ENCODE results near the gene TAF13. TPM values are rescaled to one million over a fixed set of nuclear protein-coding genes. Genes with fewer than 3 reads are reported as not detected.
"Not testable (repeated sequence)": the region's sequence is repeated elsewhere in the genome, so short reads cannot be mapped to it uniquely, and the experiment has no call there.

TAF13 gene
- polyA plus RNA-seq, 2 donors, result 20.2 to 33.9 TPM

DNA sequence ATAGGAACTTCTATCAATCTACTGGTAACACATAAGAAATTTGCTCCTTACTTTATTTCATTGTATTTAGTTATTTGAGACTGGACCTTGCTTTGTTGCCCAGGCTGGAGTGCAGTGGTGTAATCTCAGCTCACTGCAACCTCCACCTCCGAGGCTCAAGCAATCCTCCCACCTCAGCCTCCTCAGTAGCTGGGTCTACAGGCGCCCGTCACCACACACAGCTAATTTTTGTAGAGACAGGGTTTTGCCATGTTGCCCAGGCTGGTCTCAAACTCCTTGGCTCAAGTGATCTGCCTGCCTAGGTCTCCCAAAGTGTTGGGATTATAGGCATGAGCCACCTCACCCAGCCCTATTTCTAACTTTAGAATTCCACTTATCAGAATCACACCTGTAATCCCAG is 23.7 kb downstream of the TAF13 start:
- not testable (repeated sequence) for H3K4me3 ChIP-seq (ENCODE audit: low read depth in 1 of 2, low read length in 2 of 2); H3K27ac ChIP-seq (ENCODE audit: low read depth in 2 of 2, low read length in 1 of 2); H3K36me3 ChIP-seq (ENCODE audit: control insufficient read depth in 2 of 2, insufficient read depth in 2 of 2, low read length in 1 of 2); H3K4me1 ChIP-seq (ENCODE audit: control insufficient read depth in 2 of 2, insufficient read depth in 2 of 2, low read length in 1 of 2); H3K27me3 ChIP-seq (ENCODE audit: control insufficient read depth in 1 of 2, insufficient read depth in 2 of 2, low read length in 2 of 2); H3K9me3 ChIP-seq (ENCODE audit: control insufficient read depth in 2 of 2, insufficient read depth in 1 of 2, low read depth in 1 of 2, low read length in 1 of 2)
- 87 to 95% methylated on average over 3 of the region's 3 CpGs for WGBS, 2 donors

DNA sequence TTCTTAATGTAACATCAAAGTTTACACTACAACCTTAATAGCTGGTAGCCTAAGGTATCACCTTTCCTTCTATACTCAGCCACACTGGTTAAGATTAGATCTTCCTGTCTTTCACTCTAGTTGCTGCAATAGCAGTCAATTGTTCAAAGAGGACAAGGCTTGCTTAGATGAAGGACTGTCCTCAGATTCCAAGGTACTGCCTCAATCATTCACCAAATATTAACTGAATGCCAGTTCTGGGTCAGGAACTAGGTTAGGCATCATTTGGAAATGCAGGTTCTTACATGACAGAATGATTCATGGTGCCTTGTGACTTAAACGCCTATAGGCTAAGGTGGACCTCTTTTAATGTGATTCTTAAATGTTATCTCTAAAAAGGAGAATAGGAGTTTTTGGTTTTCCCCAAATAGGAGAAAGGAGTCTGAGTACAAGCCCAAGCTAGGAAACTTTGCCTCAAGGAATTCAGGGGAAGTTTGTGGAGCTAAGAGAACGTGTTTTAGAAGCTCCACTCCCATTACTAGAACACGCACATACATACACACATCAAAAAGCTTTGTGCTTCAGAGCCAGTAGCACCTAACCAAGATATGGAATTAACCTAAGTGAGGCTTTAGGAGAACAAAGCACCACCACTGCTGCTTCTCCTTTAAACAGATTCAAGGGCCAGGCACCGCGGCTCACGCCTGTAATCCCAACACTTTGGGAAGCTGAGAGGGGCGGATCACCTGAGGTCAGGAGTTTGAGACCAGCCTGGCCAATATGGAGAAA is 25.4 kb downstream of the TAF13 start:
- peaks cover 0 to 2% of the 10 kb centered on the region in 2 donors for H3K4me1 ChIP-seq (ENCODE audit: control insufficient read depth in 2 of 2, insufficient read depth in 2 of 2, low read length in 1 of 2)
- no peak overlapping the region for H3K4me3 ChIP-seq (ENCODE audit: low read depth in 1 of 2, low read length in 2 of 2)
- H3K27me3 ChIP-seq (ENCODE audit: control insufficient read depth in 1 of 2, insufficient read depth in 2 of 2, low read length in 2 of 2), result no peaks in the 10 kb centered on the region
- WGBS, 2 donors, result 51 to 59% methylated on average over 7 of the region's 7 CpGs
- H3K9me3 ChIP-seq (ENCODE audit: control insufficient read depth in 2 of 2, insufficient read depth in 1 of 2, low read depth in 1 of 2, low read length in 1 of 2), result no peaks in the 10 kb centered on the region
- H3K36me3 ChIP-seq (ENCODE audit: control insufficient read depth in 2 of 2, insufficient read depth in 2 of 2, low read length in 1 of 2), result no peaks in the 10 kb centered on the region
- peak overlapping the region; percentile 75 to 90 for H3K27ac ChIP-seq (ENCODE audit: low read depth in 2 of 2, low read length in 1 of 2)

DNA sequence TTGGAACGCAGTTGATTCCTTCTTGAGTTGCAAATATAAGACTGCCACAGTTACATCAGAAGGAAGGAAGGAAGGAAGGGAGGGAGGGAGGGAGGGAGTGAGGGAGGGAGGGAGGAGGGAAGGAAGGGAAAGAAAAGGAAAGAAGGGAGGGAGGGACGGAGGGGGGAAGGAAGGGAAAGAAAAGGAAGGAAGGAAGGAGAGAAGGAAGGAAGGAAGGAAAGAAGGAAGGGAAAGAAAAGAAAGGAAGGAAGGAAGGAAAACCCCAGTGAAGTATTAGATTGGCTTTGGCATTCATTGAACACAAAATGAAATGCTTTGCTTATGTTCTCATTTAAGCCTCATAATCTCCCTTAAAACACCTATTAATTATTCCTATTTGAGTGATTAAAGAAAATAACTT is 27.5 kb downstream of the TAF13 start:
- Histone ChIP-seq H3K36me3 (ENCODE audit: control insufficient read depth in 2 of 2, insufficient read depth in 2 of 2, low read length in 1 of 2) (no peaks in the 10 kb centered on the region), H3K27me3 (ENCODE audit: control insufficient read depth in 1 of 2, insufficient read depth in 2 of 2, low read length in 2 of 2) (no peaks in the 10 kb centered on the region), H3K4me3 (ENCODE audit: low read depth in 1 of 2, low read length in 2 of 2) (no peak overlapping the region), H3K27ac (ENCODE audit: low read depth in 2 of 2, low read length in 1 of 2) (no peak overlapping the region), H3K4me1 (ENCODE audit: control insufficient read depth in 2 of 2, insufficient read depth in 2 of 2, low read length in 1 of 2) (peaks cover 0 to 2% of the 10 kb centered on the region in 2 donors), H3K9me3 (ENCODE audit: control insufficient read depth in 2 of 2, insufficient read depth in 1 of 2, low read depth in 1 of 2, low read length in 1 of 2) (no peaks in the 10 kb centered on the region)
- WGBS, 2 donors, result 31 to 37% methylated on average over 2 of the region's 2 CpGs

DNA sequence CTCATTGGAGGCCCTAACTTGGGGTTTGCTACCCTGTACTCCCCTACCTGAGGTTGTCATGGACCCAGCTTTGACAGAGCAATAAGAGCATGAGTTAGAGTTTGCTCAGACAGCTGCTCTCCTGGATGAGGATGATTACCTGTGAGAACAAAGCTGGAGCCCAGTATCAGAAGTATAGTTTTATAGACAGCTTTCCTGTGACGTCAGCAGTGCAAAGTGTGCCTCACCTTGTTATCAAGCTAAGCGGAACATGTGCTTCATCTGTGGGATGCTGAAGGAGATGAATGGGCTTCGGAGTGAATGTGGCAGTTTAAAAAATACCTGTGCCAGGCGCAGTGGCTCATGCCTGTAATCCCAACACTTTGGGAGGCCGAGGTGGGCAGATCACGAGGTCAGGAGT is 28.5 kb downstream of the TAF13 start:
- H3K9me3 ChIP-seq (ENCODE audit: control insufficient read depth in 2 of 2, insufficient read depth in 1 of 2, low read depth in 1 of 2, low read length in 1 of 2), result no peaks in the 10 kb centered on the region
- H3K27me3 ChIP-seq (ENCODE audit: control insufficient read depth in 1 of 2, insufficient read depth in 2 of 2, low read length in 2 of 2), result no peaks in the 10 kb centered on the region
- 67 to 80% methylated on average over 6 of the region's 6 CpGs for WGBS, 2 donors
- no peaks in the 10 kb centered on the region for H3K36me3 ChIP-seq (ENCODE audit: control insufficient read depth in 2 of 2, insufficient read depth in 2 of 2, low read length in 1 of 2)
- peak overlapping the region in 1 of 2 donors; percentile 21 for H3K27ac ChIP-seq (ENCODE audit: low read depth in 2 of 2, low read length in 1 of 2)
- H3K4me3 ChIP-seq (ENCODE audit: low read depth in 1 of 2, low read length in 2 of 2), result no peak overlapping the region
- H3K4me1 ChIP-seq (ENCODE audit: control insufficient read depth in 2 of 2, insufficient read depth in 2 of 2, low read length in 1 of 2), result peaks cover 0 to 2% of the 10 kb centered on the region in 2 donors

DNA sequence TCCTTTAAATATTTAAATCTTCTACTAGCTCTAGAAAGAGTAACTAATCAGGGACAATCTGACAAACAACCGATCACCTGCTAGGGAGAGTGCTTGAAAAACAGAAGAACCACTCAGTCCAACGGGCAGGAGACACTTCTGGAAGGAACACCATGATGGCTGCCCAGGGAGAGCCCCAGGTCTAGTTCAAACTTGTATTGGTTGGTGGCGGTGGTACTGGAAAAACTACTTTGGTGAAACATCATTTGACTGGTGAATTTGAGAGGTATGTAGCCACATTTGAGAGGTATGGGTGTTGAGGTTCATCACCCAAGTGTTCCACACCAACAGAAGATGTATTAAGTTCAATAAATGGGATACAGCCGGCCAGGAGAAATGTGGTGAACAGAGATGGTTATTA is 29.1 kb downstream of the TAF13 start:
- H3K27me3 ChIP-seq (ENCODE audit: control insufficient read depth in 1 of 2, insufficient read depth in 2 of 2, low read length in 2 of 2), result no peaks in the 10 kb centered on the region
- H3K36me3 ChIP-seq (ENCODE audit: control insufficient read depth in 2 of 2, insufficient read depth in 2 of 2, low read length in 1 of 2), result no peaks in the 10 kb centered on the region
- peaks cover 0 to 2% of the 10 kb centered on the region in 2 donors for H3K4me1 ChIP-seq (ENCODE audit: control insufficient read depth in 2 of 2, insufficient read depth in 2 of 2, low read length in 1 of 2)
- no peaks in the 10 kb centered on the region for H3K9me3 ChIP-seq (ENCODE audit: control insufficient read depth in 2 of 2, insufficient read depth in 1 of 2, low read depth in 1 of 2, low read length in 1 of 2)
- H3K27ac ChIP-seq (ENCODE audit: low read depth in 2 of 2, low read length in 1 of 2), result peak overlapping the region; percentile 50 to 71
- 51 to 61% methylated on average over 4 of the region's 4 CpGs for WGBS, 2 donors
- H3K4me3 ChIP-seq (ENCODE audit: low read depth in 1 of 2, low read length in 2 of 2), result no peak overlapping the region

DNA sequence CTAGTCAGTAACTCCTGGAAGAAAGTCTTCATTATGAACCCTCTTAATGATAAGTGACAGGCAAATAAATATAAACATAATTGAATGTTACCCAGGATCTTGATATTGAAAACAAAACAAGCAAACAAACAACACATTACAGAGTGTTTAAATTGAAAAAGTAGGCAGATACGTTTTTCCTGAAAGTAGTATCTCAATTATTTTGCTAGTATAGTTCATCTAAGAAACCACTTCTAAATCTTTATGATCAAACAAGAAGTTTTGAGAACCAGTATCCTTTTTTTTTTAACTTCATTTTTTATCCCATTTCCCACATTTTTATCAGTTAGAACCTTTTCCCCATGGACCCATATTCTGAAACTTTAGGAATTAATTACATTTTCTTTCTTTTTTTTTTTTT is 30.2 kb downstream of the TAF13 start:
- H3K27me3 ChIP-seq (ENCODE audit: control insufficient read depth in 1 of 2, insufficient read depth in 2 of 2, low read length in 2 of 2), result no peaks in the 10 kb centered on the region
- no peaks in the 10 kb centered on the region for H3K36me3 ChIP-seq (ENCODE audit: control insufficient read depth in 2 of 2, insufficient read depth in 2 of 2, low read length in 1 of 2)
- peaks cover 0 to 2% of the 10 kb centered on the region in 2 donors for H3K4me1 ChIP-seq (ENCODE audit: control insufficient read depth in 2 of 2, insufficient read depth in 2 of 2, low read length in 1 of 2)
- no peak overlapping the region for H3K4me3 ChIP-seq (ENCODE audit: low read depth in 1 of 2, low read length in 2 of 2)
- WGBS, 2 donors, result 68 to 80% methylated on average over 1 of the region's 1 CpG
- no peaks in the 10 kb centered on the region for H3K9me3 ChIP-seq (ENCODE audit: control insufficient read depth in 2 of 2, insufficient read depth in 1 of 2, low read depth in 1 of 2, low read length in 1 of 2)
- no peak overlapping the region for H3K27ac ChIP-seq (ENCODE audit: low read depth in 2 of 2, low read length in 1 of 2)

DNA sequence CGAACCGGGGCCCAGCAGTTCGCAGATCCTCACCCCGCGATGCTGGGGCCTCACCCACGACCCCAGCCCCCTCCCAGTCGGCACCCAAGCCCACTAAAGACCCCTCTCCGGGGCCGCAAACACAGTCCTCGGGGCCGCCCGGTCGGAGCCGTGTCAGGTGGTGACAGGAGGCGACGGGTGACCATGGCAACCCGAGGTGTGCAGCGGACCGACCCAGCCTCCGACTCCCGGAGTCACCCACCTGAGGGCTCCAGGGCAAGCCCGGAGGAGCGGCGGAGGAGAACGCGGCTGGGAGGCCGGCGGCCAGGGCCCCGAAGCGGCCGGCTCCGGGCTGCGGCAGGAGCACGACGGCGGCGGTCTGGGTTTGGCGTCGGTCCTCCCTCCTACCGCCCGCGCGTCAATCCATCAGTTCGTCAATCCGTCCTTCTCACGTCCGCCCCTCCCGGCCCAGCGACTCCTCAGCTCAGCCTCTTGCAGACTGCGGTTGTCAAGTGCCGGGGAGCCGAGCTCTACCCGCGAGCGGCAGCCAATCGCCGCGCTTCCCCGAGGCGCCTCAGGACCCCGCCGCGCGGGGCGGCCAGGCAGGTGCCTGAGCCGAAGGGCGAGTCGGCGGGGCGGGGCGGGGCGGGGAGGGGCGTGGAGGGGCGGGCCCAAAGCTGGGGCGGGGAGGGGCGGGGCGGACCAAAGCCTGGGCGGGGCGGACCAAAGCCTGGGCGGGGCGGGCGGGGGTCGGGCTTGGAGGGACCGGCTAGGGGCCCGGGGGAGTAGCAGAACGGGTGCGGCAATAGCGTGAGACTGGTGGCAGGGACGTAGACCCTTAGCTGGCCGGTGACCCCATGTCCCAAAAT is 34.0 kb downstream of the TAF13 start, which contains the start of gene WDR47:
Gene WDR47, minus strand, starts transcription at position 482 of the 848 bp plus-strand sequence. CDS start 18,590 bp downstream, outside the sequence.
- Histone ChIP-seq H3K27me3 (ENCODE audit: control insufficient read depth in 1 of 2, insufficient read depth in 2 of 2, low read length in 2 of 2) (no peaks in the 10 kb centered on the region), H3K4me1 (ENCODE audit: control insufficient read depth in 2 of 2, insufficient read depth in 2 of 2, low read length in 1 of 2) (no peaks in the 10 kb centered on the region), H3K36me3 (ENCODE audit: control insufficient read depth in 2 of 2, insufficient read depth in 2 of 2, low read length in 1 of 2) (no peaks in the 10 kb centered on the region), H3K4me3 (ENCODE audit: low read depth in 1 of 2, low read length in 2 of 2) (peak within 1 kb of the TSS; percentile 93 to 96), H3K9me3 (ENCODE audit: control insufficient read depth in 2 of 2, insufficient read depth in 1 of 2, low read depth in 1 of 2, low read length in 1 of 2) (no peaks in the 10 kb centered on the region), H3K27ac (ENCODE audit: low read depth in 2 of 2, low read length in 1 of 2) (peak within 1 kb of the TSS; percentile 95)
- 0 to 1% methylated on average over 72 to 90 of the region's 90 CpGs for WGBS, 2 donors

DNA sequence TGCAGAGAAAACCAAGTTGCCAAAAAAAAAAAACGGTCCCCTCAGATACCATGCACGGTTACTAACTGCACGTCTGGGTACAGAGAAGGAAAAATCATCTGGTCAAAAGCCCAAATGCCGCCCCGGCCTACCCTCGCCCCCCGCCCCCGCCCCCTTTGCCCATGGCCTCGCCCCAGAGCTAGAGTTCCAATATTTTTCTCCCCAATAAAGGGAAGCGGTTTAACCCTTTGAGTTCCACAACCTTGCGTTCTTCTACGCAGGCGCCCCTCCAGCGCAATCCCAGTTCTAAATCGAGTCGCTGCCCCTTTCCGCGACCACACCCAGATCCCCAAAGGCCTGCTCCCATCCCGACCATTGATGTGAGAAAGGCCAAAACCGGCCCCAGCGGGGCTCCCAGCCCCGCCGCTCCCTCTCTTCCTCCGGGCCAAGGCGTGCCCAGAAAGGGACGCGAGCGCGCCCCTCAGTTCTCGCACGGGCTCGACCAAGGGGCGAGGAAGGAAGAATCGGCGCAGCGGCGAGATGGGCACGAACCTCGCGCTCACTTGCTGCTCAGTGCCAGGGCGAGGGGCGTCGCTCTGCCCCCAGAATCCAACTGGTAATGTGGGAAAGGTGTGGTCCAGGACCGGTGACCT is 34.7 kb downstream of the TAF13 start:
- Histone ChIP-seq H3K4me1 (ENCODE audit: control insufficient read depth in 2 of 2, insufficient read depth in 2 of 2, low read length in 1 of 2) (no peaks in the 10 kb centered on the region), H3K27ac (ENCODE audit: low read depth in 2 of 2, low read length in 1 of 2) (peak overlapping the region; percentile 95), H3K9me3 (ENCODE audit: control insufficient read depth in 2 of 2, insufficient read depth in 1 of 2, low read depth in 1 of 2, low read length in 1 of 2) (no peaks in the 10 kb centered on the region), H3K4me3 (ENCODE audit: low read depth in 1 of 2, low read length in 2 of 2) (peak overlapping the region; percentile 93 to 96), H3K36me3 (ENCODE audit: control insufficient read depth in 2 of 2, insufficient read depth in 2 of 2, low read length in 1 of 2) (no peaks in the 10 kb centered on the region), H3K27me3 (ENCODE audit: control insufficient read depth in 1 of 2, insufficient read depth in 2 of 2, low read length in 2 of 2) (no peaks in the 10 kb centered on the region)
- WGBS, 2 donors, result 0 to 1% methylated on average over 42 to 44 of the region's 44 CpGs

DNA sequence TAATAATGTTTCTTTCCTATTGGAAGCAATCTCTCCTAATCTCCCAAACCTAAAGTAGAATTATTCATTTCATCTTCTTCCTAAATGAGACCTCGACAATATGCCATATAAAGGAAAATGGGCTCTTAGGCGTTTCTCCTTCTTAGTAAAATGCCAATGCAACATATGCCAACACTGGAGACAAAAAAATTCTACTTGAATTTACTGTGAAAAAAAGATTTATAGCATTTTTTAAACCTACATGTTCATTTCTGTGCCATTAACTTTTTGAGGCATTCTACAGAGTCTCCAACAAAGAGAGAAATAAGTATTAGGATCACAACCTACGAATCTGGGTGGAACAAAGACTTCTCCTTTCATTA is 35.2 kb downstream of the TAF13 start:
- H3K27ac ChIP-seq (ENCODE audit: low read depth in 2 of 2, low read length in 1 of 2), result peak overlapping the region in 1 of 2 donors; percentile 95
- H3K9me3 ChIP-seq (ENCODE audit: control insufficient read depth in 2 of 2, insufficient read depth in 1 of 2, low read depth in 1 of 2, low read length in 1 of 2), result no peaks in the 10 kb centered on the region
- no peaks in the 10 kb centered on the region for H3K36me3 ChIP-seq (ENCODE audit: control insufficient read depth in 2 of 2, insufficient read depth in 2 of 2, low read length in 1 of 2)
- 13 to 27% methylated on average over 3 of the region's 3 CpGs for WGBS, 2 donors
- no peaks in the 10 kb centered on the region for H3K27me3 ChIP-seq (ENCODE audit: control insufficient read depth in 1 of 2, insufficient read depth in 2 of 2, low read length in 2 of 2)
- H3K4me1 ChIP-seq (ENCODE audit: control insufficient read depth in 2 of 2, insufficient read depth in 2 of 2, low read length in 1 of 2), result no peaks in the 10 kb centered on the region
- peak overlapping the region; percentile 93 to 96 for H3K4me3 ChIP-seq (ENCODE audit: low read depth in 1 of 2, low read length in 2 of 2)
